NT2/D1 (cell line): ENCODE data around the gene SLC44A2.

ENCODE experiments used
- YY1 ChIP-seq: IDR thresholded peaks from 2 replicates; pipeline ENCODE4 v1.6.1; 2011; ENCODE audit not compliant: insufficient read length, insufficient read depth
- ZNF274 ChIP-seq: IDR thresholded peaks from 2 replicates; pipeline ENCODE4 v1.6.1; 2011; ENCODE audit warnings: mild to moderate bottlenecking, low read depth, low read length

GRCh38 chr19:10640361-10640760 lies 15.0 kb downstream of the SLC44A2 start:
- TF ChIP-seq YY1, result no peak
- TF ChIP-seq ZNF274, result no peak
